PC-9 (cell line): ENCODE data around the gene SSBP2. TPM values are rescaled to one million over a fixed set of nuclear protein-coding genes. Genes with fewer than 3 reads are reported as not detected.

Experiments used
- BruUV-seq: library from RNA; stranded (reverse); fragments of 400-500 nt; replicated peaks from 2 replicates; lab custom pipeline; 2021; lab: Mats Ljungman, UMichigan
- CTCF ChIA-PET: fragments of 300-600 bp; sonication (Branson Sonifier 250); formaldehyde crosslinking; loops from one replicate; lab custom pipeline; 2022; ENCODE audit warnings: antibody characterized with exemption; lab: Charles Lee
- POLR2A ChIA-PET: fragments of 300-600 bp; sonication (Branson Sonifier 250); formaldehyde crosslinking; loops from one replicate; lab custom pipeline; 2022; ENCODE audit warnings: antibody characterized with exemption; ENCODE audit not compliant: unreplicated experiment; lab: Charles Lee
- DNase-seq, 2 experiments: peaks; one replicate each; pipeline versions ENCODE4 v3.0.0 to v3.0.0-alpha.2; 2015 to 2022; ENCODE audit warnings: mixed read lengths in 1 of 2
- H2AFZ ChIP-seq: fragments of 200-600 bp; sonication (generic); 2 replicates; pipeline ENCODE4 v1.8.1; 2017; ENCODE audit warnings: antibody characterized with exemption
- H3F3A ChIP-seq: fragments of 200-600 bp; sonication (generic); 2 replicates; pipeline ENCODE4 v1.8.1; 2017; ENCODE audit warnings: antibody characterized with exemption, mild to moderate bottlenecking, low read depth; ENCODE audit not compliant: insufficient read depth
- H3K27ac ChIP-seq: fragments of 200-600 bp; sonication (generic); 2 replicates; pipeline ENCODE4 v1.6.1; 2016; ENCODE audit warnings: mixed run types
- H3K27me3 ChIP-seq: fragments of 200-600 bp; sonication (generic); 2 replicates; pipeline ENCODE4 v1.6.1; 2016; ENCODE audit warnings: low read depth, mixed run types; ENCODE audit not compliant: insufficient read depth
- H3K36me3 ChIP-seq: fragments of 200-600 bp; sonication (generic); 2 replicates; pipeline ENCODE4 v1.6.1; 2016; ENCODE audit warnings: low read depth, mixed run types
- H3K4me1 ChIP-seq: fragments of 200-600 bp; sonication (generic); replicated peaks from 2 replicates; pipeline ENCODE4 v1.6.1; 2016; ENCODE audit warnings: mixed run types; ENCODE audit not compliant: insufficient read depth
- H3K4me2 ChIP-seq: fragments of 200-600 bp; sonication (generic); 2 replicates; pipeline ENCODE4 v1.6.1; 2017; ENCODE audit warnings: mixed run types
- H3K4me3 ChIP-seq: fragments of 200-600 bp; sonication (generic); 2 replicates; pipeline ENCODE4 v1.6.1; 2016; ENCODE audit warnings: mixed run types
- H3K79me2 ChIP-seq: fragments of 200-600 bp; sonication (generic); 2 replicates; pipeline ENCODE4 v1.6.1; 2017; ENCODE audit warnings: low read depth, mixed run types
- H3K9me2 ChIP-seq: fragments of 200-600 bp; sonication (generic); 2 replicates; pipeline ENCODE4 v1.8.1; 2017; ENCODE audit warnings: mild to moderate bottlenecking; ENCODE audit not compliant: insufficient read depth
- H3K9me3 ChIP-seq: fragments of 200-600 bp; sonication (generic); 2 replicates; pipeline ENCODE4 v1.8.1; 2016; ENCODE audit warnings: low read depth; ENCODE audit not compliant: insufficient read depth
- H4K20me1 ChIP-seq: fragments of 200-600 bp; sonication (generic); 2 replicates; pipeline ENCODE4 v1.8.1; 2017; ENCODE audit not compliant: insufficient read depth
- CTCF ChIP-seq: fragments of 200-600 bp; sonication (generic); conservative IDR thresholded peaks from 2 replicates; pipeline ENCODE4 v1.6.1; 2017; ENCODE audit warnings: mixed run types, antibody characterized with exemption, mild to moderate bottlenecking, moderate library complexity
- EZH2 ChIP-seq: fragments of 200-600 bp; sonication (generic); IDR thresholded peaks from 2 replicates; pipeline ENCODE4 v1.8.0; 2017; ENCODE audit warnings: antibody characterized with exemption, low read depth
- intact Hi-C: fragments of 100-400 bp; cut with micrococcal nuclease; formaldehyde crosslinking; loops from one replicate; pipeline ENCODE4 v1.10.0; 2022; ENCODE audit not compliant: unreplicated experiment
- total RNA-seq: library from RNA; stranded (reverse); gene quantifications from 2 replicates; pipeline ENCODE4 v1.2.3, GENCODE V29; 2021

The SSBP2 gene
- total RNA-seq, 1 experiment from 2014 or later: 6.4 TPM

- no peaks in the 10 kb centered on the region for H3K9me3 ChIP-seq
- H3F3A ChIP-seq: no peaks in the 10 kb centered on the region
- TF ChIP-seq CTCF: no peak
- TF ChIP-seq EZH2: no peak
- H3K27me3 ChIP-seq: no peaks in the 10 kb centered on the region
- H3K9me2 ChIP-seq: no peaks in the 10 kb centered on the region; the same call in 1 of the 2 replicates
- no peak overlapping the region for H3K27ac ChIP-seq
- H3K79me2 ChIP-seq: no peaks in the 10 kb centered on the region
- no peaks in the 10 kb centered on the region for H3K4me1 ChIP-seq
- CTCF ChIA-PET: no interaction called here
- H3K36me3 ChIP-seq: no peaks in the 10 kb centered on the region
- no peak overlapping the region for H3K4me3 ChIP-seq
- POLR2A ChIA-PET: no interaction called here
- DNase-seq: no peak
- H3K4me2 ChIP-seq: no peak overlapping the region
- no peak overlapping the region for H2AFZ ChIP-seq
- intact Hi-C loops: no loop called here
- BruUV-seq: no TSS peak
- no peaks in the 10 kb centered on the region for H4K20me1 ChIP-seq
Measured at GRCh38 chr5:81688215-81688614, 62.7 kb downstream of the SSBP2 start.

- intact Hi-C loops: no loop called here
- H3K9me2 ChIP-seq: no peaks in the 10 kb centered on the region; the same call in 1 of the 2 replicates
- H3F3A ChIP-seq: no peaks in the 10 kb centered on the region
- CTCF ChIA-PET: no interaction called here
- no peaks in the 10 kb centered on the region for H3K36me3 ChIP-seq
- H3K4me2 ChIP-seq: no peak overlapping the region
- H3K9me3 ChIP-seq: no peaks in the 10 kb centered on the region
- H3K4me3 ChIP-seq: no peak overlapping the region
- POLR2A ChIA-PET: no interaction called here
- H4K20me1 ChIP-seq: no peaks in the 10 kb centered on the region
- H3K27me3 ChIP-seq: no peaks in the 10 kb centered on the region
- DNase-seq: no peak
- H2AFZ ChIP-seq: no peak overlapping the region
- H3K4me1 ChIP-seq: no peaks in the 10 kb centered on the region
- no peaks in the 10 kb centered on the region for H3K79me2 ChIP-seq
- no peak overlapping the region for H3K27ac ChIP-seq
- BruUV-seq: no TSS peak
- no peak for TF ChIP-seq CTCF
- TF ChIP-seq EZH2: no peak
Measured at GRCh38 chr5:81687292-81687691, 63.6 kb downstream of the SSBP2 start.

GRCh38 chr5:81685471-81685870, 65.4 kb downstream of the SSBP2 start:
- intact Hi-C loops: no loop called here
- POLR2A ChIA-PET: no interaction called here
- H3K27ac ChIP-seq: no peak overlapping the region
- H4K20me1 ChIP-seq: no peaks in the 10 kb centered on the region
- H3K4me3 ChIP-seq: no peak overlapping the region
- TF ChIP-seq EZH2: no peak
- TF ChIP-seq CTCF: no peak
- no peaks in the 10 kb centered on the region for H3K36me3 ChIP-seq
- H2AFZ ChIP-seq: no peak overlapping the region
- no peak overlapping the region for H3K4me2 ChIP-seq
- no peaks in the 10 kb centered on the region for H3K4me1 ChIP-seq
- BruUV-seq: no TSS peak
- H3K27me3 ChIP-seq: no peaks in the 10 kb centered on the region
- DNase-seq: no peak
- CTCF ChIA-PET: no interaction called here
- no peaks in the 10 kb centered on the region for H3K9me3 ChIP-seq
- H3K9me2 ChIP-seq: no peaks in the 10 kb centered on the region
- H3K79me2 ChIP-seq: no peaks in the 10 kb centered on the region
- no peaks in the 10 kb centered on the region for H3F3A ChIP-seq
